Right hindlimb (tissue), 1 donor: Measurements from ENCODE around the gene GPC4.
"Not testable (repeated sequence)": the region's sequence is repeated elsewhere in the genome, so short reads cannot be mapped to it uniquely, and the experiment has no call there.

Experiments
- DNase-seq: peaks from one replicate; pipeline ENCODE4 v3.0.0-alpha.2; 2018

GPC4 gene

GRCh38 chrX:133365871-133366611 lies 49.2 kb downstream of the GPC4 start:
- DNase-seq, result no peak

GRCh38 chrX:133364865-133365264 lies 50.4 kb downstream of the GPC4 start:
- no peak for DNase-seq

GRCh38 chrX:133364196-133364595 lies 51.1 kb downstream of the GPC4 start:
- DNase-seq, result no peak

GRCh38 chrX:133362538-133362937 lies 52.8 kb downstream of the GPC4 start:
- DNase-seq, result no peak

- DNase-seq, result no peak
Measured at GRCh38 chrX:133359466-133359865, 55.8 kb downstream of the GPC4 start.

GRCh38 chrX:133353233-133353632 lies 62.1 kb downstream of the GPC4 start:
- no peak for DNase-seq

- no peak for DNase-seq
Measured at GRCh38 chrX:133350751-133351150, 64.5 kb downstream of the GPC4 start.

- DNase-seq, result no peak
Measured at GRCh38 chrX:133346026-133346425, 69.3 kb downstream of the GPC4 start.

- DNase-seq, result no peak
Measured at GRCh38 chrX:133339566-133339965, 75.7 kb downstream of the GPC4 start.

GRCh38 chrX:133337250-133337649 lies 78.0 kb downstream of the GPC4 start:
- DNase-seq, result no peak

- DNase-seq, result no peak
Measured at GRCh38 chrX:133335027-133335426, 80.3 kb downstream of the GPC4 start.

- DNase-seq, result no peak
Measured at GRCh38 chrX:133333154-133333750, 82.0 kb downstream of the GPC4 start.

- DNase-seq, result no peak
Measured at GRCh38 chrX:133332737-133333136, 82.6 kb downstream of the GPC4 start.

- no peak for DNase-seq
Measured at GRCh38 chrX:133330956-133331355, 84.3 kb downstream of the GPC4 start.

- no peak for DNase-seq
Measured at GRCh38 chrX:133325422-133325821, 89.9 kb downstream of the GPC4 start.

GRCh38 chrX:133323431-133323830 lies 91.9 kb downstream of the GPC4 start:
- DNase-seq, result no peak

- DNase-seq, result not testable (repeated sequence)
Measured at GRCh38 chrX:133322269-133322668, 93.0 kb downstream of the GPC4 start.

GRCh38 chrX:133321451-133321850 lies 93.8 kb downstream of the GPC4 start:
- no peak for DNase-seq

GRCh38 chrX:133314281-133314680 lies 101.0 kb downstream of the GPC4 start:
- DNase-seq, result no peak

- no peak for DNase-seq
Measured at GRCh38 chrX:133308499-133308897, 106.8 kb downstream of the GPC4 start.

- DNase-seq, result peak; percentile 27
Measured at GRCh38 chrX:133307637-133308498, 107.4 kb downstream of the GPC4 start.

GRCh38 chrX:133307094-133307493 lies 108.2 kb downstream of the GPC4 start:
- DNase-seq, result no peak

GRCh38 chrX:133306316-133306715 lies 109.0 kb downstream of the GPC4 start:
- no peak for DNase-seq

GRCh38 chrX:133305348-133305747 lies 109.9 kb downstream of the GPC4 start:
- DNase-seq, result no peak
